Hepatocyte (in vitro differentiated cells): Measurements from ENCODE around the gene GSC2. TPM values are rescaled to one million over a fixed set of nuclear protein-coding genes. Genes with fewer than 3 reads are reported as not detected.

Experiments used
- DNase-seq: peaks from one replicate; pipeline ENCODE4 v3.0.0-alpha.2; 2016; ENCODE audit warnings: low spot score
- H2AFZ ChIP-seq: fragments of 200-600 bp; sonication (generic); 2 replicates; pipeline ENCODE4 v1.6.0; 2016; ENCODE audit warnings: antibody characterized with exemption, mild to moderate bottlenecking
- H3K27ac ChIP-seq: fragments of 200-600 bp; sonication (generic); 2 replicates; pipeline ENCODE4 v1.5.1; 2016; ENCODE audit warnings: mild to moderate bottlenecking
- H3K27me3 ChIP-seq: fragments of 200-600 bp; sonication (generic); 2 replicates; pipeline ENCODE4 v1.6.1; 2016
- H3K36me3 ChIP-seq: fragments of 200-600 bp; sonication (generic); replicated peaks from 2 replicates; pipeline ENCODE4 v1.5.1; 2016; ENCODE audit warnings: low read depth; ENCODE audit not compliant: insufficient read depth
- H3K4me1 ChIP-seq: fragments of 200-600 bp; sonication (generic); 2 replicates; pipeline ENCODE4 v1.5.1; 2016; ENCODE audit warnings: mild to moderate bottlenecking, moderate library complexity; ENCODE audit not compliant: insufficient read depth
- H3K4me2 ChIP-seq: fragments of 200-600 bp; sonication (generic); 2 replicates; pipeline ENCODE4 v1.6.0; 2016
- H3K4me3 ChIP-seq: fragments of 200-600 bp; sonication (generic); 2 replicates; pipeline ENCODE4 v1.5.1; 2016; ENCODE audit warnings: mild to moderate bottlenecking
- H3K79me2 ChIP-seq: fragments of 200-600 bp; sonication (generic); 2 replicates; pipeline ENCODE4 v1.6.0; 2017; ENCODE audit warnings: mild to moderate bottlenecking
- H3K9me2 ChIP-seq: fragments of 200-600 bp; sonication (generic); replicated peaks from 2 replicates; pipeline ENCODE4 v1.6.0; 2017; ENCODE audit warnings: mild to moderate bottlenecking; ENCODE audit not compliant: insufficient read depth
- H3K9me3 ChIP-seq: fragments of 200-600 bp; sonication (generic); 2 replicates; pipeline ENCODE4 v1.5.1; 2016; ENCODE audit warnings: low read depth, mild to moderate bottlenecking
- H4K20me1 ChIP-seq: fragments of 200-600 bp; sonication (generic); 2 replicates; pipeline ENCODE4 v1.6.0; 2016; ENCODE audit warnings: mild to moderate bottlenecking; ENCODE audit not compliant: insufficient read depth, poor library complexity, severe bottlenecking
- CTCF ChIP-seq: fragments of 200-600 bp; sonication (generic); IDR thresholded peaks from 2 replicates; pipeline ENCODE4 v1.5.1; 2016; ENCODE audit warnings: antibody characterized with exemption, mild to moderate bottlenecking; ENCODE audit not compliant: poor library complexity
- EZH2 ChIP-seq: fragments of 200-600 bp; sonication (generic); IDR thresholded peaks from 2 replicates; pipeline ENCODE4 v1.6.1; 2016; ENCODE audit warnings: antibody characterized with exemption, mild to moderate bottlenecking, borderline replicate concordance
- EZH2phosphoT487 ChIP-seq: fragments of 200-600 bp; sonication (generic); IDR thresholded peaks from one replicate; pipeline ENCODE4 v1.6.1; 2018; ENCODE audit warnings: antibody characterized with exemption, mild to moderate bottlenecking, low read depth, moderate library complexity; ENCODE audit not compliant: unreplicated experiment, severe bottlenecking
- WGBS: methylation state at CpG from one replicate; pipeline ENCODE4 v1.1.6; 2016; ENCODE audit warnings: low lambda C conversion rate; ENCODE audit errors: missing lambda C conversion rate; 5-methylcytosine and 5-hydroxymethylcytosine counted together
- polyA plus RNA-seq: library from polyadenylated mRNA; unstranded; fragments of >200 nt; fragmentation: Nextera tagmentation; extraction: Ambion mirVana; gene quantifications from 2 replicates; pipeline ENCODE4 v1.2.1, GENCODE V29; 2016
- total RNA-seq: library from RNA; depleted of rRNA; stranded (reverse); fragments of >200 nt; gene quantifications from 2 replicates; pipeline ENCODE4 v1.2.3, GENCODE V29; 2014

Gene GSC2
- total and polyA plus RNA-seq, 2 experiments from 2014 or later, result not detected

- H3K27me3 ChIP-seq, result no peaks in the 10 kb centered on the region
- TF ChIP-seq EZH2phosphoT487, result no peak
- no peak for TF ChIP-seq CTCF
- TF ChIP-seq EZH2, result no peak
- H3K27ac ChIP-seq, result no peak overlapping the region
- H3K79me2 ChIP-seq, result peaks cover 49% of the 10 kb centered on the region
- no peak overlapping the region for H2AFZ ChIP-seq
- no peak overlapping the region for H3K4me3 ChIP-seq
- no peak for DNase-seq
- no peaks in the 10 kb centered on the region for H3K36me3 ChIP-seq
- peak overlapping the region; percentile 99 for H3K4me2 ChIP-seq
- H3K4me1 ChIP-seq, result peaks cover 36% of the 10 kb centered on the region
- H4K20me1 ChIP-seq, result peaks cover 22% of the 10 kb centered on the region
- 84% methylated on average over 12 of the region's 12 CpGs for WGBS
- no peaks in the 10 kb centered on the region for H3K9me2 ChIP-seq
- no peaks in the 10 kb centered on the region for H3K9me3 ChIP-seq
These were observed 26.6 kb upstream of the GSC2 start for GRCh38 chr22:19176732-19177131.

- H3K9me3 ChIP-seq, result no peaks in the 10 kb centered on the region
- DNase-seq, result peak; percentile 4
- peak overlapping the region; percentile 99 for H3K4me2 ChIP-seq
- peaks cover 51% of the 10 kb centered on the region for H3K79me2 ChIP-seq
- H3K4me3 ChIP-seq, result no peak overlapping the region
- peaks cover 22% of the 10 kb centered on the region for H4K20me1 ChIP-seq
- 76% methylated on average over 12 of the region's 12 CpGs for WGBS
- H3K4me1 ChIP-seq, result peaks cover 36% of the 10 kb centered on the region
- H3K27me3 ChIP-seq, result no peaks in the 10 kb centered on the region
- no peaks in the 10 kb centered on the region for H3K9me2 ChIP-seq
- TF ChIP-seq EZH2phosphoT487 (no peak), CTCF (no peak), EZH2 (no peak)
- H3K36me3 ChIP-seq, result no peaks in the 10 kb centered on the region
- no peak overlapping the region for H3K27ac ChIP-seq
- H2AFZ ChIP-seq, result no peak overlapping the region
These were observed 26.1 kb upstream of the GSC2 start for GRCh38 chr22:19176175-19176643.

GRCh38 chr22:19175602-19176174 lies 25.6 kb upstream of the GSC2 start:
- Histone ChIP-seq H2AFZ (no peak overlapping the region), H4K20me1 (peaks cover 22% of the 10 kb centered on the region), H3K9me3 (no peaks in the 10 kb centered on the region), H3K27ac (no peak overlapping the region), H3K36me3 (no peaks in the 10 kb centered on the region), H3K27me3 (no peaks in the 10 kb centered on the region), H3K4me3 (no peak overlapping the region), H3K79me2 (peaks cover 53% of the 10 kb centered on the region), H3K9me2 (no peaks in the 10 kb centered on the region), H3K4me1 (peaks cover 39% of the 10 kb centered on the region), H3K4me2 (no peak overlapping the region)
- no peak for DNase-seq
- WGBS, result 89% methylated on average over 21 of the region's 21 CpGs
- TF ChIP-seq EZH2, result no peak
- no peak for TF ChIP-seq EZH2phosphoT487
- no peak for TF ChIP-seq CTCF
